Putamen (tissue), 1 donor: ENCODE measurements around the gene DYNC1LI1.
A peak's percentile ranks its signal among the peaks of the same experiment; 100 is the strongest.
"Not testable (repeated sequence)": the region's sequence is repeated elsewhere in the genome, so short reads cannot be mapped to it uniquely, and the experiment has no call there.

ENCODE experiments used
- DNase-seq: peaks from one replicate; pipeline ENCODE4 v3.0.0-alpha.2; 2016; ENCODE audit warnings: low spot score

The DYNC1LI1 gene

GRCh38 chr3:32531010-32531647 lies 39.5 kb downstream of the DYNC1LI1 start:
- DNase-seq = no peak

- no peak for DNase-seq
These were observed 44.9 kb downstream of the DYNC1LI1 start for GRCh38 chr3:32525720-32526119.

DNA sequence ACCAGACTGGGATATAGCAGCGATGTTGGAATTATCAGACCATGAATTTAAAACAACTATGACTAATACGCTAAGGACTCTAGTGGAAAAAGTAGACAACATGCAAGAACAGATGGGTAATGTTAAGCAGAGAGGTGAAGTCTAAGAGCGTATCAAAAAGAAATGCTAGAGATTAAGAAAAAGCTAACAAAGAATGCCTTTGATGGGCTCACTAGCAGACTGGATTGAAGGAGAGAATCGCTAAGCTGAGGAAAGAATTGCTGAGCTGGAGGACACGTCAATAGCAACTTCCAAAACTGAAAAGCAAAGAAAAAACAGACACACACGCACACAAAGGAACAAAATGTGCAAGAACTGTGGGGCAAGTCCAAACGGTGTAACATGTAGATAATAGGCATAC lies 48.0 kb downstream of the DYNC1LI1 start:
- DNase-seq = no peak

DNA sequence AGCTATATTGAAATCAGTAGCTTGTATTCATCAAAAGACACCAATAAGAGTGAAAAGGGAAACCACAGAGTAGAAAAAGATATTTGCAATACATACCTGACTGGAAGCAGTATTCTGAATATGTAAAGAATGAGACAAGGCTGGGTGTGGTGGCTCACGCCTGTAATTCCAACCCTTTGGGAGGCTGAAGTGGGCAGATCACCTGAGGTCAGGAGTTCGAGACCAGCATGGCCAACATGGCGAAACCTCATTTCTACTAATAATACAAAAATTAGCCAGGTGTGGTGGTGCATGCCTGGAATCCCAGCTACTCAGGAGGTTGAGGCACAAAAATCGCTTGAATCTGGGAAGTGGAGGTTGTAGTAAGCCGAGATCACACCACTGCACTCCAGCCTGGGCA lies 51.7 kb downstream of the DYNC1LI1 start:
- not testable (repeated sequence) for DNase-seq

GRCh38 chr3:32516751-32517150 lies 53.9 kb downstream of the DYNC1LI1 start:
- not testable (repeated sequence) for DNase-seq

DNA sequence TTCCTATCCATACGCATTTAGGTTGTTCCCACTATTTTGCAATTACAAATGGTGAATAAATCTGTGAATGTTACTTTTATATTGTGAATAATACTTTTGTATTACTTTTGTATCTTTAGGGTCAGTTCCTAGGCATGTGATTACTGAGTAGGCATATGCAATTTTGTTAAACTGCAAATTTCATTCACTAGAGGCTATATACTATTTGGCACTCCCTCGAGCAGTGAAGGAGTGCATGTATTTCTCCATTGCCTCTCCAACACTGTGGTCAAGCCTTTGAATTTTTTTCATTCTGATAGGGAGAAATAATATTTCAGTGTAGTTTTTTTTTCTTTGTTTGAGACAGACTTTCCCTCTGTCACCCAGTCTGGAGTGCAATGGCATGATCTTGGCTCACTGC lies 59.7 kb downstream of the DYNC1LI1 start:
- DNase-seq = no peak

- peak; percentile 75 for DNase-seq
These were observed 60.5 kb downstream of the DYNC1LI1 start for GRCh38 chr3:32510075-32510724.

DNA sequence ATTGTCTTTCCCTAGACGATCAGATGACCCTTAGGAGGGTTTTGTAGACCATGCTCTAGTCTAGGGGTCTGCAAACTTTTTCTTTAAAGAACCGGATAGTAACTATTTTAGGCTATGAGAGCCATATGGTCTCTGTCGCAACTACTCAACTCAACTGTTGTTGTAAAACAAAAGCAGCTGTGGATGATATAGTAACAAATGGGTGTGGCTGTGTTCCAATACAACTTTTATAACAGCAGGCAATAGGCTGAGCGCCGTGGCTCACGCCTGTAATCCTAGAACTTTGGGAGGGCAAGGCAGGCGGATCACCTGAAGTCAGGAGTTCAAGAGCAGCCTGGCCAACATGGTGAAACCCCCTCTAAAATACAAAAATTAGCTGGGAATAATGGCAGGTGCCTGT lies 61.9 kb downstream of the DYNC1LI1 start:
- no peak for DNase-seq

DNA sequence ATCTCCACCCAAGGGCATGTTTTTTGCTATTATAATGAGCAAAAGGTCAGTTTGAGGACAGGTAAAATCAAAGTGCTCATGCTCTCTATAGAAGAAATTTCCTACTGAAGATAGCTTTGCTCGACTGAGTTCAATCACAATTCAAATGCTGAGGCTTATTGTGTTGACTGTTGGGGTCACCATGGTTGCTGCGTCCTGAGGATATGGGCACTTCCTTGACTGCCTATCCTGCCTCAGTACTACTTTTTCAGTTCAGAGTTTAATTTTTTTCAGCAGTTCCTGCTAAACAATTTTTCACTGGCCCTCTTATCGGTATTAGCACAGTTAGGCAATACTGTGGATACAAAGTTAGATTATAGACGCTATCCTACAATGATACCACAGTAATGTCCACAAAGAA lies 64.2 kb downstream of the DYNC1LI1 start:
- DNase-seq = no peak

DNA sequence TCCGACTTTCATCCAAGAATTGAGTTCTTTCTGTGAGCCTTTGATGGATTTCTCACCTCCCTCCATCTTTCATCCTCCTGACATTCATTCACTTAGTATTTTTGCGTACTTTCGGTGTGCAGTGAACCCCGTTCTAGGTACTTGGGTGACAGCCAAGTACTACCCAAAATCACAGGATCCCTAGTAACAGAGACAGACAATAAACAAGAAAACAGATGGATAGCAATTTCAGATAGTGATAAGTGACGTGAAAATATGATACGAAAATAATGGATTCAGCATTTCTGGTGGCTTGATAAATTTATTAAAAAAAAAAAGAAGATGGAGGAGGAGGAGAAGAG lies 67.7 kb downstream of the DYNC1LI1 start:
- DNase-seq = no peak

DNA sequence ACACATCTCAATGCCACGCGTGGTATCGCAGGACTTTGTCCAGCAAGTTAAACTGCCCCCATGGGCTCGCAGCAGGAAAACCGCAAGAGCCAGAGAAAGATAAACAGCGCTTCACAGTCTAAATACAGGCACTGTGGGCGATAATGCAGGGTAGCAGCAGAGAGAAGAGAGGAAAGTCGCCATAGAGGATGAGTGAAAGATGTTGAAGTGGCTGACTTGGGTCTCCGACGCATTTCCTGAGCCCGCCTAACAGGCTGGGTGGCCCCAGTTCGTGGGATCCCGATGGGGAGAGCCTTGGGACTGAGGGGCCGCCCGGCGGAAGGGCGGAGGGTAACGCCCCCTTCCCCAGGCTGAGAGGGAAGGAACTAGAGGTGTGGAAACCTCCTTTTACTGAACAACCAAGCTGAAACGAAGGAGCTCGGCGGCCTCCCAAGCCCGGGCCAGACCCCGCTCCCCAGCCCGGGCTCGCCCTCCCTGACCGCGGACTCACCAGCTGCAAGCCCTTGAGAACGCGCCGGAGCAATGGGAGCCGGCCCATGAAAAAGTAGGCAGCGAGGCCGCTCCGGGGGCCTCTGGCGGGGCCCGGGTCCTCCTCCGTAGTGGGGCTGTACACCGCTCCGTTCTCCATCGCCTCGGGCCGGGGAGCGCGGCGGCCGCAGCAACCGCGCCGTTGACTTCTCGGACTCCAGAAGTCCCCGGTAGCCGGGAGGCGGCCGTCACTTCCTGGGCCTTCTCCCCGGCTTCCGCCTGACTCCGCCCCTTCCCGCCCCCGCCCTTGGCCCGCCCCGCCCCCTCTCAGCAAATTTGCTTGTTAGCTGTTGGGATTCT lies 68.3 kb downstream of the DYNC1LI1 start, which contains the start of gene CMTM6:
TSS of gene CMTM6 (minus strand) at position 735 of the 828 bp plus-strand sequence. CDS start at position 628, 107 bp downstream.
- peak; percentile 83 for DNase-seq

- no peak for DNase-seq
These were observed 68.9 kb downstream of the DYNC1LI1 start for GRCh38 chr3:32501783-32502117.

DNA sequence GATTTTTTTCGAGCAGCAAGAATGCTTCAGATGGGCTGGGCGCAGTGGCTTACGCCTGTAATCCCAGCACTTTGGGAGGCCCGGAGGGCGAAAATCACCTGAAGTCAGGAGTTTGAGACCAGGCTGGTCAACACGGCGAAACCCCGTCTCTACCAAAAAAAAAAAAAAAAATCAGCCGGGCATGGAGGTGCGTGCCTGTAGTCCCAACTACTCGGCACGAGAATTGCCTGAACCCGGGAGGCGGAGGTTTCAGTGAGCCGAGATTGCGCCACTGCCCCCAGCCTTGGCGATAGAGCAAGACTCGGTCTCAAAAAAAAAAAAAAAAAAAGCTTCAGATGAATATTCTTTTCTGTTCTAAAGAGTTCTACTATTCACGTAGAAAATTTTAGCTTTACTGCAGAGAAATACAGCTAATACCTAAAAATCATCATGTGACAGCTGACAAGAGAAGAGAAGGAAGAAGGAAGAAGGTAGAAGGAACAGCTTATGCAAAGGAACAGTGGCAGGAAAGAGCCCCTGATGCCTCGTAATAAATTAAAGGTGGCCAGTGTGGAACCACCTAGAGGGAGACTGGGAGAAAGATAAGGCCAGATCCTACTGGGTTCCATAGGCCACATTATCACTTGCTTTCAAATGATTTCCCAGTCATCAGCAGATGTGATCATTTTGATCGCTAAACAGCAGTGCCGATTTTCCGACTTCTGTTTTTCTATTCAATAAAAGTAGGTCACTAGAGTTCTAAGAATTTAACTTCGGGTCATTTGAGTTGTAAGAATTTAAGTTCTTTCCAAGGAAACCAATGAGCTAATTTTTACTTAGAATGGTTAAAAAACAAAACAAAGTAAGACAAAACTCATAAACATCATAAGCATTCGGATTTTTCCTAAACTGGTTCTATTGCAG lies 69.5 kb downstream of the DYNC1LI1 start:
- peak; percentile 10 for DNase-seq

DNA sequence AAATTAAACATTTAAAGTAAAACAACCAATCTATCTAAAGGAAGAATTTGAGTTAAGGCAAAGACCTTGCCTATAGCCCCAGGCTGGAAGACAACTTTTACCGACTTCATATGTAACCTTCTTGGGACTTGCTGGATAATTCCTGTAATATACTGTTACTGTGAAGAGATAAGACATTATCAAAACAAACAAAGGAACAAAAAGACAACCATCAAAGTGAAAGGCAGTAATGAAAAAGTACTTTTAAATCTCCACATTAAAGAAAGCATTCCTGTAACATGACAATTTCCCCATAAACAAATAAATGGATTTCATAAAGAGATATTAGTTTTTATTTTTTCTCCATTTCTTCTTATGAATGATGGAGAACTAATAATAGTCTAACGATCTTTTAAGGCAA lies 70.4 kb downstream of the DYNC1LI1 start:
- no peak for DNase-seq

DNA sequence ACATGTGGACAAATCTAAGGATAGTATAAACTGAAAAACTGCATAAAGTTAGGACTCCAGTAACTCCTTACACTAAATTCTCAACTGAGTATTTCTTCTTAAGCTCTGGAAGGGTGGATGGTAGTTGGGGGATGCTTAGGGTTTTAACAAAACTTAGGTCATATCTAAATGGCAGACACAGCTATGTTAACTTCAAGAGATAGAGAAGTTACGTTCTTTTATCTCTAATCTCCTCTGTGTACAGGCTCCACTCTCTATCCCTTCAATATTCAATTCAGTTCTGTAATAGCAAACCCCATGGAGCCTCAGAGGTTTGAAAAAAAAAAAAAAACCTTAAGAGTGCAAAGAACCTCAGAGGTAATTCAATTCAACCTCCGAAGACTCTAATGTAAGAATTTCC lies 71.1 kb downstream of the DYNC1LI1 start:
- DNase-seq = no peak

GRCh38 chr3:32498992-32499391 lies 71.7 kb downstream of the DYNC1LI1 start:
- no peak for DNase-seq

DNA sequence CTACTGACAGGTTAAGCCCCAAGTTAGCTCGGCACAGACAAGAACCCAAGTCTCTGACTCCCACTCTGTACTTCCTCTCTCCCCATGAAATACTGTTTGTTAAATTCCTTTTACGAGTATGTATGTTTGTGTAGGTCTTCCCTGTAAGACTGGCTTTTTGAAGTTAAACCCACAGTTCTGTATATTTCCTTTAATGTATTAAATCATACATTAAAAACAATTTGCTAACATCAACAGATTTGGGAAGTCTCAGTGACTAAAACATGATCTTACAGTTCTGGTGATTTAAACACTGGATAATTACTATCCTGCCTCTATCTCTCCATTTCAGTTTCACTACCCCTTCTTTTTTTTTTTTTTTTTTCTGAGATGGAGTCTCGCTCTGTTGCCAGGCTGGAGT lies 72.4 kb downstream of the DYNC1LI1 start:
- no peak for DNase-seq

DNA sequence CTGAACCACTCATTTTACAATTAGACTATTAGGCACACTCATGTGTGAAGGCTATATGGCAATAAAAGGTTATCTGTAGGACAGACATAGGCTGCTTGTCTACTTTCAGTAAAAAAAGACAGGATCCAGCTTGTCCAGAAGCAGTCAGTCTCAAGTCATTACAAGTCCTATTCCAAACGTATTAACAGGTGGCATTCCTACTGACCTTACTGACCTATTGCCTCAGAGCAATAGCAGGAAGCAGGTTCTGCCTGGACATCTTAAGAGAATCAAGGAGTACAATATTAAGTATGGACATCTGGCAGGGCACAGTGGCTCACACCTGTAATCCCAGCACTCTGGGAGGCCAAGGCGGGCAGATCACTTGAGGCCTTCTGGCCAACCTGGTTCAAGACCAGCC lies 75.0 kb downstream of the DYNC1LI1 start:
- DNase-seq = no peak

GRCh38 chr3:32495085-32495484 lies 75.6 kb downstream of the DYNC1LI1 start:
- no peak for DNase-seq

GRCh38 chr3:32493437-32494414 lies 76.9 kb downstream of the DYNC1LI1 start:
- DNase-seq = no peak
